ENCODE measurements around the gene PPP1R26. TPM values are rescaled to one million over a fixed set of nuclear protein-coding genes. Genes with fewer than 3 reads are reported as not detected.

The PPP1R26 gene
- total RNA-seq, 2 experiments from 2014 or later: 0.18 to 0.28 TPM

DNA sequence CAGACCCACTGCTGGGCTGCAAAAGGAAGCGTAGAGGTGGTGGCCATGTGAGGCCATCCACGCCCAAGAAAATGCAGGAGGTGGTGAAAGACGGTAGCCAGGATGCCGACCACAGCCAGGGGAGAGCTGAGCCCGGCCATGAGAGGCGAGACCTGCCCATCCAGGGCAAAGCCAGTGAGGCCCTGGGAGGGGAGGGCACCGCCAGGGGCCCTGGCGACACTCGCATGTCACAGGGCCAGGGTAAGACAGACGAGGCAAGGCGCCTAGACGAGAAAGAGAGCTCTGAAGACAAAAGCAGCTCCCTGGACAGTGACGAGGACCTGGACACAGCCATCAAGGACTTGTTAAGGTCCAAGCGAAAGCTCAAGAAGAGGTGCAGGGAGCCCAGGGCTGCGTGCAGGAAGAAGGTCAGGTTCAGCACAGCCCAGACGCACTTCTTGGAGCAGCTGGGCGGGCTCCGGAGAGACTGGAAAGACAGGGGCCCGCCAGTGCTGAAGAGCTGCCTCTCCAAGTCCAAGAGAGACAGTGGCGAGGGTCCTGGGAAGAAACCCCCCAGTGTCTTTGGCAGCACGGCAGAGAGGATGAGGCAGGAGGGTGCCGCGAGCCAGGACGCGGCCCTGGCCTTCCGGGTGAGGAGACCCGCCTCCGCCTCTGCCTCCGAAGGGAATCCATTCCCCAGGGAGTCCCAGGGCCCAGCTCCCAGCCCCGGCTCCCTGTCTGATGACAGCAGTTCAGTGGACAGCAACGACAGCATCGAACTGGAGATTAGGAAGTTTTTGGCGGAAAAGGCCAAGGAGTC, 6.9 kb downstream of the PPP1R26 start:
- Mint-ChIP-seq H3K4me1 (no peaks in the 10 kb centered on the region), H3K36me3 (no peaks in the 10 kb centered on the region), H3K27me3 (peaks cover 22% of the 10 kb centered on the region), H3K4me3 (no peak overlapping the region), H3K27ac (no peak overlapping the region), H3K9me3 (ENCODE audit: low read depth) (no peaks in the 10 kb centered on the region)
- ATAC-seq: no peak
- CTCF ChIA-PET: no interaction called here
- DNase-seq: no peak

- Mint-ChIP-seq H3K27me3 (peaks cover 13% of the 10 kb centered on the region), H3K4me1 (no peaks in the 10 kb centered on the region), H3K36me3 (no peaks in the 10 kb centered on the region), H3K27ac (no peak overlapping the region), H3K4me3 (no peak overlapping the region), H3K9me3 (ENCODE audit: low read depth) (no peaks in the 10 kb centered on the region)
- CTCF ChIA-PET: interaction anchor here (1.3 kb wide), 1 partner anchor 1457 kb away, joined by 5 read pairs; no protein-coding TSS in a partner anchor
- DNase-seq (no peak), ATAC-seq (no peak)
Measured at GRCh38 chr9:135487281-135488012, 7.9 kb downstream of the PPP1R26 start.

GRCh38 chr9:135488013-135488330, 8.4 kb downstream of the PPP1R26 start:
- ATAC-seq (no peak), DNase-seq (no peak)
- CTCF ChIA-PET: interaction anchor here (1.3 kb wide), 1 partner anchor 1457 kb away, joined by 5 read pairs; no protein-coding TSS in a partner anchor
- no peaks in the 10 kb centered on the region for H3K4me1 Mint-ChIP-seq
- no peaks in the 10 kb centered on the region for H3K36me3 Mint-ChIP-seq
- H3K4me3 Mint-ChIP-seq: no peak overlapping the region
- no peak overlapping the region for H3K27ac Mint-ChIP-seq
- H3K27me3 Mint-ChIP-seq: peaks cover 12% of the 10 kb centered on the region
- no peaks in the 10 kb centered on the region for H3K9me3 Mint-ChIP-seq (ENCODE audit: low read depth)

DNA sequence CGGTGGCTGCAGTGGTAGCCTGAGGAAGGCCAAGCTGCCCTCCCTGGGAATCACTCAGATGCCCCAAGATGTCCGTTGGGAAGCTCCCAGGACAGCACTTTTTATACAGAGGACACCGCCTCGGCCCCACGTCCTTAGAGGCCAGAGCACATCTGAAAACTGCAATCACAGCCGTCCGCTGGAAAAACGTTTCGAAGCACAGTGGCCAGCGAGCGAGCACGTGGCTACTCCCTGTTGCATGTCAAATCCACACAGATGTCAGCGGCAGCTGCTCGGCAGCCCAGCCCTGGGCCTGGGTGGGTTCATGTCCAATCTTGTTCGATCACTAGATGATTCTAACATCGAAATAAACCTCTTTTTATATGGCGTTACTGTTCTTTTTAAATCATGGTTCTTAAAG, 8.9 kb downstream of the PPP1R26 start:
- no peaks in the 10 kb centered on the region for H3K9me3 Mint-ChIP-seq (ENCODE audit: low read depth)
- H3K27ac Mint-ChIP-seq: no peak overlapping the region
- ATAC-seq: no peak
- no peak overlapping the region for H3K4me3 Mint-ChIP-seq
- peaks cover 8% of the 10 kb centered on the region for H3K27me3 Mint-ChIP-seq
- CTCF ChIA-PET: interaction anchor here (1.3 kb wide), 1 partner anchor 1458 kb away, joined by 5 read pairs; no protein-coding TSS in a partner anchor
- no peaks in the 10 kb centered on the region for H3K4me1 Mint-ChIP-seq
- H3K36me3 Mint-ChIP-seq: no peaks in the 10 kb centered on the region
- no peak for DNase-seq

- H3K27me3 Mint-ChIP-seq: peaks cover 8% of the 10 kb centered on the region
- CTCF ChIA-PET: no interaction called here
- H3K27ac Mint-ChIP-seq: no peak overlapping the region
- no peaks in the 10 kb centered on the region for H3K36me3 Mint-ChIP-seq
- ATAC-seq (no peak), DNase-seq (no peak)
- no peaks in the 10 kb centered on the region for H3K9me3 Mint-ChIP-seq (ENCODE audit: low read depth)
- H3K4me3 Mint-ChIP-seq: no peak overlapping the region
- H3K4me1 Mint-ChIP-seq: no peaks in the 10 kb centered on the region
Measured at GRCh38 chr9:135489188-135489906, 9.8 kb downstream of the PPP1R26 start.

GRCh38 chr9:135490166-135490870, 10.7 kb downstream of the PPP1R26 start:
- Mint-ChIP-seq H3K4me3 (no peak overlapping the region), H3K9me3 (ENCODE audit: low read depth) (no peaks in the 10 kb centered on the region), H3K27me3 (peaks cover 12% of the 10 kb centered on the region), H3K4me1 (no peaks in the 10 kb centered on the region), H3K27ac (no peak overlapping the region), H3K36me3 (no peaks in the 10 kb centered on the region)
- CTCF ChIA-PET: interaction anchor here (1.4 kb wide), 1 partner anchor 10 kb away, joined by 4 read pairs; the partner anchor contains the start of gene MRPS2
- no peak for DNase-seq
- ATAC-seq: no peak

DNA sequence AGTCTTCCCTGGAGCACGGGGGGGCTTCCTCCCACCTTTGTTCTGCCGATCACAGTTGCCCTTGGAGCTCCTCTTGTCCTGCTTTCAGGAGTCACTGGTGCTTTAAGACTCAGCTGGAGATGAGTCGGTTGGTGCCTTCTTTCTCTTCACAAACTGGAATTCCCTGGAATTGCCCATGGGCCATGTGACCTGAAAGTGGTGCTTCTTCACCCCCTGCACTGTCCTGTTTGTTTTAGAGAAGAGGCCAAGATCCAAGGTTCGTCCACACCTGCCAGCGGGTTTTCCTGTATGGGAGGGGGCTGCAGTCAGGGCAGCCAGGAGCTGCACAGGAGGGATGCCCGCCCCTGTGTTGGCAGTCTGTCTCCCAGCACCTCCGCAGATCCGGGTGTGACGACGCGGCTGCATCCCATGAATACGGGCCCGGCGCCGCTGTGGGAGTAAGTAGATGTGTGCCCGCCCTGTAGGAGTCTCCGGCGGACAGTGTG, 11.4 kb downstream of the PPP1R26 start:
- Mint-ChIP-seq H3K27ac (no peak overlapping the region), H3K9me3 (ENCODE audit: low read depth) (no peaks in the 10 kb centered on the region), H3K4me1 (no peaks in the 10 kb centered on the region), H3K36me3 (no peaks in the 10 kb centered on the region), H3K4me3 (no peak overlapping the region), H3K27me3 (peaks cover 12% of the 10 kb centered on the region)
- CTCF ChIA-PET: interaction anchor here (1.4 kb wide), 1 partner anchor 9 kb away, joined by 4 read pairs; the partner anchor contains the start of gene MRPS2
- DNase-seq (no peak), ATAC-seq (no peak)

DNA sequence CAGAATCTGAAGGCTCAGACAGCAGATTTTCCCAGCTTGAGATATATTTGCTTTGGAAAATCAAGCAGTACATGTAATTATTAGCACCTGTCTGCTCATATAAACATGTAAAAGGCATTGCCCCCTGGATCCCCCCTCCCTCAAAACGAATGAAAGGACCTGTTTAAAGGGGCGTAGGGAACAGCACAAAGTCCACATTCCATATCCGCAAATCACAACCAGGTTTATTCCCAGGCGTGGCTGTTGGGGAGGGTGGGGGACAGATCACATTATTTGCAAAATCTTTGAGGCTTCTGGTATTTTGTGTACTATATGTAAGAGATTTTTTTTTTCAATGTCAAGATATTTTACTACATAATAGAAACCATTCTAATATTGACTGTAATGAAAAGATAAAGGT, 12.2 kb downstream of the PPP1R26 start:
- no peak overlapping the region for H3K27ac Mint-ChIP-seq
- no peak for DNase-seq
- H3K4me3 Mint-ChIP-seq: no peak overlapping the region
- no peaks in the 10 kb centered on the region for H3K4me1 Mint-ChIP-seq
- CTCF ChIA-PET: no interaction called here
- H3K9me3 Mint-ChIP-seq (ENCODE audit: low read depth): no peaks in the 10 kb centered on the region
- ATAC-seq: no peak
- no peaks in the 10 kb centered on the region for H3K36me3 Mint-ChIP-seq
- peaks cover 12% of the 10 kb centered on the region for H3K27me3 Mint-ChIP-seq

- Mint-ChIP-seq H3K36me3 (no peaks in the 10 kb centered on the region), H3K4me1 (no peaks in the 10 kb centered on the region), H3K9me3 (ENCODE audit: low read depth) (no peaks in the 10 kb centered on the region), H3K27ac (no peak overlapping the region), H3K27me3 (peaks cover 12% of the 10 kb centered on the region), H3K4me3 (no peak overlapping the region)
- CTCF ChIA-PET: interaction anchor here (1.3 to 1.5 kb wide), 2 partner anchors 10 to 12 kb away, joined by 3 to 4 read pairs; no protein-coding TSS in a partner anchor
- ATAC-seq (no peak), DNase-seq (no peak)
Measured at GRCh38 chr9:135492886-135493669, 13.5 kb downstream of the PPP1R26 start.

DNA sequence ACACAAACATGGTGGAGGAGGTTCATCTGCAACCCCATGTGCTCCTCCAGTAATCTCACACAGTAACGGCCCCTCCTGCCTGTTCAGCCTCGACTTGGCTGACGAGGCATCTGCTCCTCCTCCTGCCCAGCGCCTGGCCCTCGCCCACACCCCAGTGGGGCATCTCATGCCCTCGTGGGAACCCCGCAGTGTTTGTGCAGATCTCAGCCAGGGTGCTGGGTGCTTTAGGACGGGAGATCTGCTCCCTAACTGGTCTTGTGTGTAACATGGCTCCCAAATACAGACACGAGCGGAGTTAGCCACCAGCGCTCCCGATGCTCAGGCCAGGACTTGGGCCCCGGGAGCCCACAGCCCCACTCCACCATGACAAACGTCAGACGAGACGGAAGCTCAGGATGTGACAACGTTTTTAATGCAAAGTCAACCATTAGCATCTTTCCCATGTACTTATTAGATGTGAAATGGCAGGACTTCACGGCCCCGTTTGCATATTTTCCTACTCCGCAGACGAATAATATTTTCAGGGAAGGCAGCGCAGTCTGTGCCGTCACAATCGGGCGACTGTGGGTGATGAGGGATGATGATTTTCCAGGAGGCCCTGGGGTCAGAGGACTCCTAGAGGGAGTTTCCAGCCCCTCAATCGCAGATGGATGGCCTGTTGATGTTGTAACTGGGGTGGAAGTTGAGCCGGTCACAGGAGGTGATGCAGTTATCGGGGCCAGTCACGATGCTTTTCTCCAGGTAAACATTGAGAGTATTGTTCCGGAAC, 15.4 kb downstream of the PPP1R26 start:
- peaks cover 14% of the 10 kb centered on the region for H3K27me3 Mint-ChIP-seq
- H3K36me3 Mint-ChIP-seq: no peaks in the 10 kb centered on the region
- H3K9me3 Mint-ChIP-seq (ENCODE audit: low read depth): no peaks in the 10 kb centered on the region
- CTCF ChIA-PET: no interaction called here
- no peak overlapping the region for H3K27ac Mint-ChIP-seq
- ATAC-seq: no peak
- no peak for DNase-seq
- no peaks in the 10 kb centered on the region for H3K4me1 Mint-ChIP-seq
- H3K4me3 Mint-ChIP-seq: no peak overlapping the region

- peaks cover 6% of the 10 kb centered on the region for H3K27me3 Mint-ChIP-seq
- ATAC-seq (no peak), DNase-seq (no peak)
- H3K36me3 Mint-ChIP-seq: peaks cover 8% of the 10 kb centered on the region
- no peak overlapping the region for H3K27ac Mint-ChIP-seq
- H3K4me3 Mint-ChIP-seq: no peak overlapping the region
- no peaks in the 10 kb centered on the region for H3K9me3 Mint-ChIP-seq (ENCODE audit: low read depth)
- peaks cover 13% of the 10 kb centered on the region for H3K4me1 Mint-ChIP-seq
- CTCF ChIA-PET: interaction anchor here (0.6 kb wide), 1 partner anchor 1480 kb away, joined by 3 read pairs; no protein-coding TSS in a partner anchor
Measured at GRCh38 chr9:135498381-135499126, 19.0 kb downstream of the PPP1R26 start.

Measured in activated CD8-positive, alpha-beta memory T cell treated with anti-CD3 and anti-CD28 coated beads, Interleukin-2, amount 10 ng/mL, durations not matched to agents 7 days and 5 days (primary cell).